Testis (tissue), 2 donors: ENCODE data around the gene NPHP4.

ENCODE experiments used
- POLR2A ChIP-seq: fragments of 450-650 bp; IDR thresholded peaks from one replicate; pipeline ENCODE4 v1.6.1; 2017; ENCODE audit warnings: antibody characterized with exemption, mild to moderate bottlenecking, moderate library complexity
- TF ChIP-seq, protein P1 (sequence below), 3 experiments: fragments of 450-650 bp in 2 of 3; fragments of 200-600 bp in 1 of 3; sonication (generic) in 1 of 3; IDR thresholded peaks; one replicate each; pipeline ENCODE4 v1.5.1; 2016 to 2019; ENCODE audit warnings: antibody characterized with exemption in 3 of 3, mild to moderate bottlenecking in 2 of 3, moderate library complexity in 1 of 3

DNA sequence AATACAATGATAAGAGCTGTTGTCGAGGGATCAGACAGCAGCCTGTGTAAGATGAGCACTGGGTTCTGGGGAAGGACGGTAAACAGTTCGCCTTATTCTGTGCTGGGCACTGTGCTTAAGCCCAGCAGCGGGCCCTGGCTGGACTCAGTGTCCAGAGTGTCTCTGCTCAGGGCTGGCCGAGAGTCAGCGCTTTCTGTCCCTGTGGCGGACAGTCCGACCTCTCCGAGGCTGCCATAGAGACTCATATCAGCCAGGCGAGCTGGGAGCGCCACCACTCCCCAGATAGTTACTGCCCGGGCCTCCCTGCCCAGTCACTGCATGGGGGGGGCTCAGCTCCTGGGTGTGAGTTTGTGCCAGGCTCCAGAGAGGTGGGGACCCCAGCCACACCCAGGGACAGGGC is 14.7 kb upstream of the NPHP4 start:
- TF ChIP-seq, protein P1, sequence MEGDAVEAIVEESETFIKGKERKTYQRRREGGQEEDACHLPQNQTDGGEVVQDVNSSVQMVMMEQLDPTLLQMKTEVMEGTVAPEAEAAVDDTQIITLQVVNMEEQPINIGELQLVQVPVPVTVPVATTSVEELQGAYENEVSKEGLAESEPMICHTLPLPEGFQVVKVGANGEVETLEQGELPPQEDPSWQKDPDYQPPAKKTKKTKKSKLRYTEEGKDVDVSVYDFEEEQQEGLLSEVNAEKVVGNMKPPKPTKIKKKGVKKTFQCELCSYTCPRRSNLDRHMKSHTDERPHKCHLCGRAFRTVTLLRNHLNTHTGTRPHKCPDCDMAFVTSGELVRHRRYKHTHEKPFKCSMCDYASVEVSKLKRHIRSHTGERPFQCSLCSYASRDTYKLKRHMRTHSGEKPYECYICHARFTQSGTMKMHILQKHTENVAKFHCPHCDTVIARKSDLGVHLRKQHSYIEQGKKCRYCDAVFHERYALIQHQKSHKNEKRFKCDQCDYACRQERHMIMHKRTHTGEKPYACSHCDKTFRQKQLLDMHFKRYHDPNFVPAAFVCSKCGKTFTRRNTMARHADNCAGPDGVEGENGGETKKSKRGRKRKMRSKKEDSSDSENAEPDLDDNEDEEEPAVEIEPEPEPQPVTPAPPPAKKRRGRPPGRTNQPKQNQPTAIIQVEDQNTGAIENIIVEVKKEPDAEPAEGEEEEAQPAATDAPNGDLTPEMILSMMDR (IDR thresholded peaks at IDR 0.05), result no peak
- no peak for TF ChIP-seq POLR2A
